ENCODE results near the gene RFX3.

DNA sequence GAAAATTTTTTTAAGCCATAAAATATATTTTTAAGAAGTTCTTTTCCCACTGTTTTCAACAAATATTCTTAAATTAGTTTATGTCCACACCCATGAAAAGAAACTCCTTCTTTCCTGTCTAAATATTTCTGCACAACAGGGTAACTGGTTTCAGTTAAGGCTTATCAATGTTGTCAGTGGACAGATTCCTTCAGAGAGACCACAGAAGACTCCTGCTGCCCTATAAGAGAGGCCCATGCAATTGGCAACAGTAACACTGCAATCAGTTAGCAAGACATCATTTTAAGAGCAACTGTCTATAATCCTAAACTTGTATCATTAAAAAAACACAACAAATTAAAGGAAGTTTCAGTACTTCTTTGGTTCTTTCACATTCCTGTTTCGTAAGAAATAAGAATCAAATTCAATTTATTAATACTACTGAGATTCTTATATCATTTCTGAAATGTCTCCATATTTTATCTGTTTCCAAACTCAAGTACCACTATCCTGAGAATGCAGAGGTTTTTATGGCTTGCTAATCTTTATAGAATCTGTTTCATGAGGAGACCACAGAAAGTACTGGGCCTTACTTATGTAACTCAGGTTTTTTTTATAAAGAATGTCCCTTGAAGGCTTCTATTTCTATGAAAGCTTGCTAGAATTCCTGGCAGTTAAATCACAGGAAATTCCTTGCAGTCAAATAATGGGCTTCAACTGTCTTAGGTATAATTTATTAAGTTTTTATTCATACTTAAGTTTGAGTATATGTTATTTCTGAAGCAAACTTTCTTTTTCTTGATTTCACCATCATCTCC lies 240.2 kb downstream of the RFX3 start:
- TF ChIP-seq, protein P1, sequence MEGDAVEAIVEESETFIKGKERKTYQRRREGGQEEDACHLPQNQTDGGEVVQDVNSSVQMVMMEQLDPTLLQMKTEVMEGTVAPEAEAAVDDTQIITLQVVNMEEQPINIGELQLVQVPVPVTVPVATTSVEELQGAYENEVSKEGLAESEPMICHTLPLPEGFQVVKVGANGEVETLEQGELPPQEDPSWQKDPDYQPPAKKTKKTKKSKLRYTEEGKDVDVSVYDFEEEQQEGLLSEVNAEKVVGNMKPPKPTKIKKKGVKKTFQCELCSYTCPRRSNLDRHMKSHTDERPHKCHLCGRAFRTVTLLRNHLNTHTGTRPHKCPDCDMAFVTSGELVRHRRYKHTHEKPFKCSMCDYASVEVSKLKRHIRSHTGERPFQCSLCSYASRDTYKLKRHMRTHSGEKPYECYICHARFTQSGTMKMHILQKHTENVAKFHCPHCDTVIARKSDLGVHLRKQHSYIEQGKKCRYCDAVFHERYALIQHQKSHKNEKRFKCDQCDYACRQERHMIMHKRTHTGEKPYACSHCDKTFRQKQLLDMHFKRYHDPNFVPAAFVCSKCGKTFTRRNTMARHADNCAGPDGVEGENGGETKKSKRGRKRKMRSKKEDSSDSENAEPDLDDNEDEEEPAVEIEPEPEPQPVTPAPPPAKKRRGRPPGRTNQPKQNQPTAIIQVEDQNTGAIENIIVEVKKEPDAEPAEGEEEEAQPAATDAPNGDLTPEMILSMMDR (IDR thresholded peaks at IDR 0.05; ENCODE audit: low read depth, low read length, poor library complexity, severe bottlenecking): no peak
- no peak for TF ChIP-seq EZH2phosphoT487 (IDR thresholded peaks at IDR 0.05; ENCODE audit: borderline replicate concordance, low read length)

Data from DOHH2 (cell line).